ENCODE results near the gene PRKG1.

GRCh38 chr10:52029628-52030027 lies 955.3 kb downstream of the PRKG1 start:
- TF ChIP-seq POLR2A (IDR thresholded peaks at IDR 0.05) = no peak
- no peak for TF ChIP-seq CTCF (IDR thresholded peaks at IDR 0.05)
